Measurements from ENCODE around the gene TRIM65.
"Not testable (repeated sequence)": the region's sequence is repeated elsewhere in the genome, so short reads cannot be mapped to it uniquely, and the experiment has no call there.

TRIM65 gene

DNA sequence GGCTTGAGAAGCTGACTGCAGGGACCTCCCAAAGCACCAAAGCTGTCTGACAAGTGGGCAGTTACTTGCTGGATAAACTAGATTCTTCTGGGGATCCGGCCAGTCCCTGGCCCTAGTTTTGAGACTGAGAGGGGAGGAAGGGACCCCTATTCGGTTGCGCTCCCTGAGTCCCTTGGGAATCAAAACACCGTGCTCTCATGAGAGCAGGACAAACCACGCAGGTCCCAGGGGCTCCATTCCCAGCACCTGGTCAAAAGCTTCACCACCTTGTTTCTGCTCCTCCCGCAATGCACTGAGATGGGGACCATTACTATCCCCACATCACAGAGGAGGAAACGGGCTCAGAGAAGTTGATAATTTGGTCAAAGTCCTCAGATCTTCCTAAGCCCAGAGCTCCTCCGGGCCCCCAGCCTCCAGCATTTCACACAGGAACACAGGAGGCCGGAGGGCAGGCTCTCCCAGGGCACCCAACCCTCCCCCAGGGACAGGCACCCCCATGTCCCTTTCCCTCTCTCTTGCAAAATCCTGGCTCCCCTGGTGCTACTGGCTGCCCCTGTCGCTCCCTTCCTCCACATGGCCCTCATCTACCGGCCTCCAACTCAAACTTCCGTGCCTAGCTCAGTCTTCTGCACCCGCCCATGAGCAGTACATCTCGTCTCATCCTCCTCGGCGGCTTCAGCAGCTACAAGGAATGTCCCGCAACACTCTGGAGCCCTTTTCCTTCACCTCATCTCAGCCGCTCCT is 3.3 kb downstream of the TRIM65 start:
- ATAC-seq, result no peak
- H3K4me1 Mint-ChIP-seq, result peaks cover 29% of the 10 kb centered on the region
- peak overlapping the region; percentile 96 for H3K27ac Mint-ChIP-seq
- DNase-seq (ENCODE audit: low spot score in 2 of 2), result no peak
- peaks cover 52% of the 10 kb centered on the region for H3K36me3 Mint-ChIP-seq
- H3K9me3 Mint-ChIP-seq, result no peaks in the 10 kb centered on the region
- peak overlapping the region; percentile 2 for H3K4me3 Mint-ChIP-seq

DNA sequence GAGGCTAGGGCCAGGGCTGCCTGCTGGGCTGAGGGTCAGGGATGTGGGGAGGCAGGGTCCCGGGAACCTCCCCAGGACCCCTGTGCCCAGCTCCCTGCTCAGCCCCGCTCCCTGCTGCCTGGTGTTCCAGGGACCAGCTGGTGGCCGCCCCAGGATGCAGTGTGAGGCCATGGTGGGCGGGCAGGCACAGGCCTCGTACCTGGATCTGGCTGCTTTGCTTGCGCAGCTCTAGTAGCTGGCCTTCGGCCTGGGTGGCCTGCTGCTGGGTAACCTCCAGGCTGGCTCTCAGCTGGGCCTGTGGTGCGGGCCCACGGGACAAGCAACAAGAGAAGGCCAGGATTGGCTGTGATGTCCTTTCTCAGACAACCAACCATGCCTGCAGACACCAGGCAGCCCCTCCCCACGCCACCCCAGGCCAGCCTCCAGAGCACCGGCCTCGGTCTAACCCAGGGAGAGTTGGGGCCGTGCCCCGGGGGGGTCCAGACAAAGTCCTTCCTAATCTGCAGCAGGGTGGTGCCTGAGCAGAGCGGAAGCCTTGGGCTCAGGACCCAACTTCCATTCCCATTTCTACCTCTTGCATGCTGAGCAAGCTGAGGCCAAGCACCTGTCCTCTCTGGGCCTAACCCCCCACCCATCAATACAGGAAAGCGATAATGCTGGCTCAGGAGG is 4.1 kb downstream of the TRIM65 start:
- H3K9me3 Mint-ChIP-seq, result no peaks in the 10 kb centered on the region
- H3K36me3 Mint-ChIP-seq, result peaks cover 44% of the 10 kb centered on the region
- H3K4me3 Mint-ChIP-seq, result no peak overlapping the region
- ATAC-seq (no peak), DNase-seq (ENCODE audit: low spot score in 2 of 2) (no peak)
- H3K4me1 Mint-ChIP-seq, result peaks cover 29% of the 10 kb centered on the region
- H3K27ac Mint-ChIP-seq, result no peak overlapping the region

DNA sequence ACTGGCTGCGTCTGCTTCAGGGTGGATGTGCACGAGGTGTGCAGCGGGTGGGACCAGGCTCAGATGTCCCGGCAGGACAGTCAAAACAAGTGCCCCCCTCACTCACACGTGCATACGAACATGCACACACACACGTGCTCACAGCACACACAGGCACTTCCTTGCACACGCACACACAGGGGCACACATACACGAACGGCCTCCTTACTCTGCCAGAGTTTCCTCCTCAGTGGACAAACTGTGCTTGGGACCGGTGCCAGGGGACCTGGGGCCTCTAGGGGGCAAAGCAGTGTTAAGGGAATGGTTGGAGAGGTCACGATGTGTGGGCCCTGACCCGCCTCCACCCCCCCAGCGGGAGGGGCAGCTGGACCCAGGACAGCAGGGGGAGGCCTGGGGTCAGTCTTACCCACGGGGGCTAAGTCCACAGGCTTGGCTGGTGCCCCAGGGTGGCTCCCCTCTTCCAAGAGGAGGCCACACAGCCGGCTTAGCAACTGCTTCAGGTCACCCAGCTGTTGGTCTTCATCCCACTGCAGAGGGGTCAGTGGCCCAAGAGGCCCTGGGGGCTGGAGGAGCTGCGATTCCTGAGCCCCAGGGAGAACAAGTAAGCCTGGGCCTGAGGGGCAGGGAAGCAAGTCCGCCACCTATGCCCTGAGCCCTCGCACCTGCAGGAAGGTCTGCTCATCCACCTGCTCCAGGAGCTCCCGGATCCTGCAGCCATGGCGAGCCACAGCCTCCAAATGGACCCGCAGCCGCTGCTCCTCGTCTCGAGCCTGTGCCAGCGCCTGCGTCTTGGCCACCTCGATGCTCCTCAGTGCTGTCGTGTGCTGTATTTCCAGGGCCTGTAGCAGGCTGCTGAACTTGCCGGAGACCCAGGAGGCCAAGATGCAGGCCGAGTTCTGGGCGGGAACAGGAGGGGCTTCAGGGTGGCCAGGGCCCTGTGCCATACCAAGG is 4.9 kb downstream of the TRIM65 start:
- DNase-seq (ENCODE audit: low spot score in 2 of 2) (no peak), ATAC-seq (no peak)
- peaks cover 37% of the 10 kb centered on the region for H3K36me3 Mint-ChIP-seq
- no peaks in the 10 kb centered on the region for H3K9me3 Mint-ChIP-seq
- H3K27ac Mint-ChIP-seq, result no peak overlapping the region
- no peak overlapping the region for H3K4me3 Mint-ChIP-seq
- H3K4me1 Mint-ChIP-seq, result peaks cover 24% of the 10 kb centered on the region

DNA sequence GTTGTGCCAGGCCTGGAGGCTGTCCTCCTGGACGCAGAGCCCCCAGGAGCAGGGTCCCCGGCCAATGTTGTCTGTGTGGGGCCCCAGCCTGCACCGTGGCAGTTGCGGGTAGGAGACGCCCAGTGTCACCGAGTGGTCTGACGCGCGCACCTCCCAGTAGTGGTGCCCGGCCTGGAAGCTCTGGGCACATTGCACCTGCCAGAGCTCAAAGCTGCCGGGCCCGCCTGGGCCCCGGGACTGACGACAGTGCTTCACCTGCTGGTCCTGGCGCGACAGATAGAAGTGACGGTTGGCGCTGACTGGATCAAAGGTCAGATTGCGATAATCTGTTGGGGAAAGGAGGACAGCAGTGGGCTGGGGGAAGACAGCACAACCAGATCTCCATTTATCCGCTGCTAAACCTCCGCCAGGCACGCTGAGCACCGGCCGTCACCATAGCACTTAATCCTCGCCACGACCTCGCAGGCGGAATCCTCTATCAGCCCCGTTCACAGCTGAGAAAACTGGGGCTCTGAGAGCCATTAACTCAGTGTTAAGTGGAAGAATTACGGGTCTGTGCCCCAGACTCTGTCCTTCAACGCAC is 5.6 kb downstream of the TRIM65 start:
- ATAC-seq (no peak), DNase-seq (ENCODE audit: low spot score in 2 of 2) (no peak)
- Mint-ChIP-seq H3K9me3 (no peaks in the 10 kb centered on the region), H3K4me1 (peaks cover 24% of the 10 kb centered on the region), H3K27ac (no peak overlapping the region), H3K36me3 (peaks cover 37% of the 10 kb centered on the region), H3K4me3 (no peak overlapping the region)

DNA sequence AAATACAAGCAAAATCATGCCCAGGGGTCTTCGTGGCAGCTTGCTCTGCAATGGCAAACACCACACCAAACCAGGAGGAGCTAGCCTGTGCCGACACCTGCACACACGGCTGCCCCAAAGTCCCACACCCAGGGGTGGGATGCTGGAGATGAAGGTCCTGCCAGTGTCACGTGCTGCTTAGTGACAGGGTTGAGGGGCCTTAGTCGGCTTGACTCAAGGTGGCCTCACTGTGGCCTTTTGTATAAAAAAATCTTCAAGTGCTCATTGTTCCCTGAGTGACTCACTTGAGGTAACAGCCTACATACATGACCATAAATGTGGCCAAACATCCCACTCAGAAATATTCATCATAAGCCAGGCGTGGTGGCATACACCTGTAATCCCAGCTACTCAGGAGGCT is 7.3 kb downstream of the TRIM65 start:
- Mint-ChIP-seq H3K4me1 (peaks cover 15% of the 10 kb centered on the region), H3K27ac (peak overlapping the region; percentile 9), H3K4me3 (no peak overlapping the region), H3K36me3 (peaks cover 28% of the 10 kb centered on the region), H3K9me3 (no peaks in the 10 kb centered on the region)
- DNase-seq (ENCODE audit: low spot score in 2 of 2) (no peak), ATAC-seq (peak; percentile 70)

DNA sequence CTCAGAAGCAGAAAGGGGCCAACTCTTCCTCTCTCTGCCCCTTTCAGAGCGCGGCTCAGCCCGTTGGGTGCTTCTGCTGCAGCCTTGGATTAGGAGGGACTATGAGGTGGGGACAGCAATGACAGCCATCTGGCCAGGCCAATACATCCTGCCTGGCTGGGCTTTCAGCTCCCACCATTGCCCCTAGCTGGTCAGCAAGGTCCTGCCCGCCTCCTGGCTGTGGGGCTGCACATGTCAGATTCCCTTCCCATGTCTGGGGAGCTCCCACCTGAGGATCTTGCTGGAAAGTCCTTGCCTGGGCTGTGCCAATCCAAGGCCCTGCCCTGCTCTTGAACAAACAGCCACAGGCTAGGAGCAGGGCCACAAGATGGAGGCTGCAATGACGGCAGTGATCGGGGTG is 8.3 kb downstream of the TRIM65 start:
- Mint-ChIP-seq H3K9me3 (no peaks in the 10 kb centered on the region), H3K4me3 (no peak overlapping the region), H3K36me3 (peaks cover 28% of the 10 kb centered on the region), H3K27ac (no peak overlapping the region), H3K4me1 (peaks cover 5% of the 10 kb centered on the region)
- DNase-seq (ENCODE audit: low spot score in 2 of 2) (no peak), ATAC-seq (no peak)

DNA sequence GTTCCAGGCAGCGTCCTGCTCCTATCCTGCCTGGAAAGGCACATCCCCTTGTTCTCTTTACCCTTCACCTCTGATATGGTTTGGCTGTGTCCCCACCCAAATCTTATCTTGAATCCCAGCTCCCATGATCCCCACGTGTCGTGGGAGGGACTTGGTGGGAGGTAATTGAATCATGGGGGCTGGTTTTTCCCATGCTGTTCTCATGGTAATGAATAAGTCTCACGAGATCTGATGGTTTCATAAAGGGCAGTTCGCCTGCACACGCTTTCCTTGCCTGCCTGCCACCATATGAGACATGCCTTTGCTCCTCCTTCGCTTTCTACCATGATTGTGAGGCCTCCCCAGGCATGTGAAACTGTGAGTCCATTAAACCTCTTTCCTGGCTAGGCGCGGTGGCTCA is 10.9 kb downstream of the TRIM65 start:
- DNase-seq (ENCODE audit: low spot score in 2 of 2); H3K4me3 Mint-ChIP-seq; ATAC-seq; H3K9me3 Mint-ChIP-seq: not testable (repeated sequence)
- peaks cover 19% of the 10 kb centered on the region for H3K36me3 Mint-ChIP-seq
- peaks cover 14% of the 10 kb centered on the region for H3K4me1 Mint-ChIP-seq
- peak overlapping the region; percentile 29 for H3K27ac Mint-ChIP-seq

DNA sequence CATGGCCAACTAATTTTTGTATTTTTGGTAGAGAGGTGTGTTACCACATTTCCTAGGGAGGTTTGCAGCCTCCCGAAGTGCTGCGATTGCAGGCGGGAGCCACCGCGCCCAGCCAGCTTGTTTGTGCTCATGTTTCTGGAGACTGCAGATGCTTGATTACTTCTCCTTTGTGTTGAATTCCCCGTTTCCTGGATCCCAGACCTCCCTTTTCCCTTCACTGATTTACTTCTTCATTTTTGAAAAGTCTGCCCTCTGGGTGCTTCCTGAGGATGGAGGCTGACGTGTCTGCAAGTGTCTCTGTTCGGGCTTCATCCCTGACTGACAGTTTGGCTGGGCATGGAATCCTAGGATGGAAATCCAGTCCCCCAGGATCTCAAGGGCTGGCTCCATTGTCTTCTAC is 11.3 kb downstream of the TRIM65 start:
- ATAC-seq (no peak), DNase-seq (ENCODE audit: low spot score in 2 of 2) (no peak)
- H3K27ac Mint-ChIP-seq, result peak overlapping the region; percentile 29
- no peaks in the 10 kb centered on the region for H3K9me3 Mint-ChIP-seq
- H3K36me3 Mint-ChIP-seq, result peaks cover 15% of the 10 kb centered on the region
- H3K4me3 Mint-ChIP-seq, result no peak overlapping the region
- peaks cover 14% of the 10 kb centered on the region for H3K4me1 Mint-ChIP-seq

DNA sequence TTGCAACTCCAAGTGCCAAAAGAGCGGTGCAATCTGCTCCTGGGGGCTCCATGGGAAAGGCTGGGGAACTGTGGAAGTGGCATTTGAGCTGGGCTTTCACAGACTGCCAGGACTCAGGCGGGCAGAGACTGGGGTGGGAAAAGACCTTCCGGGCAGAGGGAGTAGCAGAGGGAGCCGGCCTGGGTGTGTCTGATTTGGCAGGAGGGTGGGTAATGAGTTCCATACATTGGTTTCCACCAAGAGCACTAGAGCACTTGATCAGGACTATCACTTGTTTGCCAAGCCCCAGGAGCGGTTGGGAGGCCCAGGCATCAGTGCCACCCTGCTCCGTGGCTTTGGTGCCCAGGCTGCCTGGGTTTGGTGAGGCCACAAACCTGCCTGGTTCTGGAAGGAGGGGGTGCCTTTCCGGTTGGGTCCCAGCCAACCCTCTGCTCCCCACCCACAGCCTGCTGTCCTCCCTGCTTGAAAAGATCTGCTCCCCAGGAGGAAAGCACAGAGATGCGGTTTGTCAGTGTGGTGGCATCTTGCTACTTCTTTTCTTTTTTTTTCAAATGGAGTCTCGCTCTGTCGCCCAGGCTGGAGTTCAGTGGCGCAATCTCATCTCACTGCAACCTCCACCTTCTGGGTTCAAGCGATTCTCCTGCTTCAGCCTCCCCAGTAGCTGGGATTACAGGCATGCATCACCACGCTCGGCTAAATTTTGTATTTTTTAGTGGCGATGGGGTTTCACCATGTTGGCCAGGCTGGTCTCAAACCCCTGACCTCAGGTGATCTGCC is 14.9 kb downstream of the TRIM65 start:
- peak overlapping the region; percentile 17 for H3K27ac Mint-ChIP-seq
- H3K36me3 Mint-ChIP-seq, result peaks cover 6% of the 10 kb centered on the region
- no peak overlapping the region for H3K4me3 Mint-ChIP-seq
- H3K4me1 Mint-ChIP-seq, result peaks cover 26% of the 10 kb centered on the region
- DNase-seq (ENCODE audit: low spot score in 2 of 2), result no peak
- no peak for ATAC-seq
- no peaks in the 10 kb centered on the region for H3K9me3 Mint-ChIP-seq

DNA sequence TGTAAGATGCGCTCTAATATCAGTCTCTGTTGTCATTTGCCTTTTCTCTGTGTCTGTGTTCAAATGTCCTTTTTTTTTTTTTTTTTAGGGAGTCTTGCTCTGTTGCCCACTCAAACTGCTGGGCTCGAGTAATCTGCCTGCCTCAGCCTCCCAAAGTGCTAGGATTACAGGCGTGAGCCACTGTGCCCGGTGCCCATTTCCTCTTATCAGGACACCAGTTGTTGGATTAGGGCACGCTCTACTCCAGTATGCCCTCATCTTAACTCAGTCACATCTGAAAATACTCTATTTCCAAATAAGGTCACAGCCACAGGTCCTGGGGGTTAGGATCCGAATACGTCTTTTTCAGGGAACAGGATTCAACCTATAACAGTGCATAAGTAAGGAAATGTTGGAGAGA is 16.5 kb downstream of the TRIM65 start:
- H3K4me1 Mint-ChIP-seq, result peaks cover 34% of the 10 kb centered on the region
- H3K27ac Mint-ChIP-seq, result no peak overlapping the region
- peaks cover 6% of the 10 kb centered on the region for H3K36me3 Mint-ChIP-seq
- H3K9me3 Mint-ChIP-seq, result no peaks in the 10 kb centered on the region
- ATAC-seq (no peak), DNase-seq (ENCODE audit: low spot score in 2 of 2) (no peak)
- no peak overlapping the region for H3K4me3 Mint-ChIP-seq

DNA sequence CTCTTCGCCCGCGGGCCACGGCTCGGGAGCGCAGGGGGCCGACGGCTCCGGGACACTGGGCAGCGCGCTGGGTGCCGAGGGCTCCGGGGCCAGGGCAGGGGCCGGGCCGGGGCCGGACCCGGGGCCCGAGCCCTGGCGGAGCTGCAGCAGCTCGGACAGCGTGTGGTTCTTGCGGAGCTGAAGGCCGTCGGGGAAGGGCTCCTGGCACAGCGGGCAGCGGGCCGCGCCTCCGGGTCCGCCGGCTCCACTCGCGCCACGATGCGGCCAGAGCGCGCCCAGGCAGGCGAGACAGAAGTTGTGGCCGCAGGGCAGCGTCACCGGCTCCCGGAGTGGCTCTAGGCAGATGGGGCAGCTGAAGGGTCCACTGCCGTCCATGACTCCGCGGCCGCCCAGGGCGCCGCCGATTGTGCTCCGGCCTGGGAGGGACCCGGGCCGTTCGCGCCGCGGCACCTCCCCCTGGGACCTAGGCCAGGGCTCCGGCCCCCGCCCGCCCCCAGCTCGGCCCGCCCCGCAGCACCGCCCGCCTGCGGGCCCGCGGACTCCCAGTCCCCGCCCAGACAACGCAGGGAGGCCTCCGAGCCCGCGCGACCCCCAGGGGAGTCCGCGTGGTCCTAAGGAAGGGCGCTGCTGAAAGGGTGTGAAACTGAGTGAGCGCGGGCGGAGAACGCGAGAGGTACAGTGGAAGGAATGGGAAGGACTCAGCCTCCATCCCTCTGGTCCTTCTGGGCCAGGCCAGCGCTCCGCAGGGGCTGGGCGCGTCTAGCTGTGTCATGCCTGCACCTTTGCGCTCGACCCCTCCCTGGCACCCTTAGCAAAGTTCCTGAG is 18.4 kb downstream of the TRIM65 start, which contains the start of gene TRIM47:
Gene TRIM47, minus strand, starts transcription at position 408 of the 825 bp plus-strand sequence. Its CDS starts 33 bp downstream, at position 375.
- Mint-ChIP-seq H3K36me3 (peaks cover 11% of the 10 kb centered on the region), H3K4me1 (peaks cover 38% of the 10 kb centered on the region), H3K9me3 (no peaks in the 10 kb centered on the region), H3K4me3 (peak within 1 kb of the TSS; percentile 85), H3K27ac (peak within 1 kb of the TSS; percentile 91)
- peak; percentile 5 for ATAC-seq
- DNase-seq (ENCODE audit: low spot score in 2 of 2), result peak in 1 of 2 donors; percentile 74

DNA sequence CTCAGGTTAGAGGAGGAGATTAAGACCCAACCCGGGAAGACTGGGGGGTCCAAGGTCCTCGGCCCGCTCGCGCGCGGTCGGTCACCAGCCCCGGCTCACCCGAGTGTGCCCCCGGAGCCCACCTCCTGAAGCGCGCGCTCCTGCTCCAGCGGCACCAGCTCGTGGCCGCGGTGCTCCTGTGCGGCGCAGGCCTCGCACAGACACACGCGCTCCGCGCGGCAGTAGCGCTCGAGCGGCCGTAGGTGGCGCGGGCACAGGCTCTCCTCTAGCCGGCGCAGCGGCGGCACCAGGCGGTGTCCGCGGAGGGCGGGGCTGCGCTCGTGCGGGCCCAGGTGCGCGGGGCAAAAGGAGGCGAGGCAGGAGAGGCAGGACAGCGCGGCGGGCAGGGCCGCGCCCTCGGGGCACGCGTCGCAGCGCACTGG is 19.0 kb downstream of the TRIM65 start:
- Mint-ChIP-seq H3K27ac (peak overlapping the region; percentile 91), H3K4me1 (peaks cover 38% of the 10 kb centered on the region), H3K4me3 (peak overlapping the region; percentile 85), H3K9me3 (no peaks in the 10 kb centered on the region), H3K36me3 (peaks cover 11% of the 10 kb centered on the region)
- DNase-seq (ENCODE audit: low spot score in 2 of 2) (peak; percentile 56 to 80), ATAC-seq (peak; percentile 86)

DNA sequence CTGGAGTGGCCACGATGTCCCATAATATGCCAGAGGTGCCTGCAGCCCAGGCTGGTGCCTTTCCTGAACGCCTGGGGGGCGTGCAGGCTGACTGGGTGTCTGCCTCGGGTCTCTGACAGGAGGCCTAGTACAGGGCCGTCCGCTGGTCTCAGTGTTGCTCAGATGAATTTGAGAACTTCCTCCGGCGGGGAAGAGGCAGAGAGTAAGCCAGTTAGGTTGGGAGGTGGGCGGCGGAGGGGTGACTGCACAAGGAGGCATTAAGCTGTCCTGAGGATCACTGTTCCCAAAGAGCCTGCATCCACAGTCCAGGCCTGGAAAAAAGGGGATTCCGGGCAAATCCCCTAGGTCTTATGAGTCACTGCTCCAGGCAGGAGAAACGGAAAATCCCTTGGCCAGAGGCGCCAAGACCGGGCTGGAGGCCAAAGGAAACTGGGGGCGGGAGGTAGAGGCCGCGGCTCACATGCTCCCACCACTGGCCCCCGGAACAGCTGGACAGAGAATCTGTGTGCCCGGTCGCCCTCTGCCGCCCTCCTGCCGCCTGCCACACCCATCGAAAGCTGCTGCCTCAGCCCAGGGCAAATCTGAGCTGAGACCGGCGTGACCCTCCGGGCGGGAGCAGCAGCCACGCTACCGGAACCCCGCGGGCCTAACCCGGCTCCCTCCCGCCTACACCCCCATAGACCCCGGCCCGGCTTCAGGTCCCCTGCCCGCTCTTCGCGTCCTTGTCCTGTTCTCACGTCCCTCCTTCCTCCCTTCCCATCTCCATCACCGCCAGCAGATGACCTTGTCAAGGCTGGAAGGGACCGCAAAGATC is 19.6 kb downstream of the TRIM65 start:
- Mint-ChIP-seq H3K36me3 (peaks cover 11% of the 10 kb centered on the region), H3K4me3 (peak overlapping the region; percentile 85), H3K27ac (peak overlapping the region; percentile 91), H3K4me1 (peaks cover 38% of the 10 kb centered on the region), H3K9me3 (no peaks in the 10 kb centered on the region)
- peak in 1 of 2 donors; percentile 76 for DNase-seq (ENCODE audit: low spot score in 2 of 2)
- ATAC-seq, result peak; percentile 53
